ENCODE results near the gene THADA. TPM values are rescaled to one million over a fixed set of nuclear protein-coding genes. Genes with fewer than 3 reads are reported as not detected.
"Not testable (repeated sequence)": the region's sequence is repeated elsewhere in the genome, so short reads cannot be mapped to it uniquely, and the experiment has no call there.

Gene THADA
- 10 to 100 TPM; 26.2 to 58.3 (median 29.7) TPM for total RNA-seq

DNA sequence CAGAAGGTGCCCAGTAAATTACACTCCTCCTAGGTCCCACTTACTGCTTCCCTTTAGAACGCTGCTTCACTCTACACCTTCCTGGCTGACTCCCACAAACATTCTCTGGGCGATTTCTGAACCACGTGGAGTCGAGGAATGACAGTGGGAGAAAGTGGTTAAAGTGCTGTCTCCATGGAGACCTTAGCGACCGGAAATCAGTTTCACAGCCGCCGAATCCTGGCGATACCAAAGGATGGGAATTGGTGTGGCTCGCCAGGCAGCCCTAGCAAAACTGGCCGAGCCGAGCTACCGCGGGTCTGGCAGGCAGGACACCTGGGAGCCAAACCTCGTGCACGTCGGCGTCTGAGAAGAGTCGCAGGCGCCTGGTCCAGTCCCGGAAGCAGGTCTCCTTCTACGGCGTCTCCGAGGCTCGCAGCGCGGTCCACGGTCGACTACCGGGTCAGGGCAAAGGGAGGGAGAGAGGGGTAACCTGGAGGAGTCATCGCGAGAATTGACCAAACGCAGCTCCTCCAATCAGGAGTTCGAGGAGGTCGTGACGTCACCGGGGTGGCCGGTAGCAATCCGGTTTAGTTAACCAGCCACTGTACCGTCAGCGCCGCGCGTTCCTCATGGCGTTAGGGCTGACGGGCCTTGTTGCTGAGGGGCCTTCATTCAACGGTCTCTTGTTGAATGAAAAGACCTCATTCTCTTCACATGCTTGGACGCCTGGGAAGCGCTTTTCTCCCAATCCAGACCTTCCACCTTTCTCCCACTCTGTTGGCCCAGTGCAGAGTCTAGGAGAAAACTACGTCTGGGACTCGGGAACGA is at the start of gene THADA:
THADA (minus strand) TSS at position 436 of the 810 bp plus-strand sequence. CDS start 3,646 bp downstream, outside the sequence.
- peak; percentile 99 to 100 for DNase-seq (ENCODE audit: low spot score in 2 of 2)
- no peaks in the 10 kb centered on the region for H3K9me3 ChIP-seq
- no peaks in the 10 kb centered on the region for H3K27me3 ChIP-seq
- peak within 1 kb of the TSS; percentile 58 for H3K4me3 ChIP-seq
- peak within 1 kb of the TSS; percentile 91 for H3K27ac ChIP-seq
- WGBS, result under 1% methylated on average over 49 of the region's 52 CpGs
- TF ChIP-seq CTCF (IDR thresholded peaks at IDR 0.05) (no peak), POLR2A (IDR thresholded peaks at IDR 0.05) (peak; percentile 86 to 95), EP300 (IDR thresholded peaks at IDR 0.05) (no peak), POLR2AphosphoS5 (IDR thresholded peaks at IDR 0.05) (peak; percentile 86 to 92 (median 87))
- H3K4me1 ChIP-seq, result peaks cover 18% of the 10 kb centered on the region
- H3K36me3 ChIP-seq, result peaks cover 9% of the 10 kb centered on the region

GRCh38 chr2:43643680-43644079 is 47.8 kb upstream of the THADA start:
- Histone ChIP-seq H3K27me3 (no peaks in the 10 kb centered on the region), H3K9me3 (no peaks in the 10 kb centered on the region), H3K27ac (no peak overlapping the region), H3K36me3 (no peaks in the 10 kb centered on the region), H3K4me3 (no peak overlapping the region), H3K4me1 (no peaks in the 10 kb centered on the region)
- TF ChIP-seq POLR2A (IDR thresholded peaks at IDR 0.05) (no peak), CTCF (IDR thresholded peaks at IDR 0.05) (no peak), POLR2AphosphoS5 (IDR thresholded peaks at IDR 0.05) (no peak)
- 92% methylated on average over 1 of the region's 1 CpG for WGBS
- no peak for DNase-seq (ENCODE audit: low spot score in 2 of 2)

DNA sequence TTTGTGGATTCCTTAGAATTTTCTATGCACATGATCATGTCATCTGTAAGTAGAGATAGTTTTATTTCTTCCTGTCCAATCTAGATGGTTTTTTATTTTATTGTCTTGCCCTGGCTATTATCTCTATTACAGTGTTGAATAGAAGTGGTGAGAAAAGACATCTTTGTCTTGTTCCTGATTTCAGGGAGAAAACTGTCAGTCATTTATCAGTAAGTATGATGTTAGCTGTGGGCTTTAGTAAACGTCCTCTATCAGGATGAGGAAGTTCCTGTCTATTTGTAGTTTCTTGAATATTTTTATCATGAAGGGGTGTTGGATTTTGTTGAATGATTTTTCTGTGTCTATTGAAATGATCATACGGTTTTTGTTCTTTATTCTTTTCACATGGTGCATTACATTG is 46.5 kb upstream of the THADA start:
- Histone ChIP-seq H3K27ac (no peak overlapping the region), H3K4me3 (no peak overlapping the region), H3K9me3 (no peaks in the 10 kb centered on the region), H3K27me3 (no peaks in the 10 kb centered on the region), H3K36me3 (no peaks in the 10 kb centered on the region), H3K4me1 (peaks cover 6% of the 10 kb centered on the region)
- WGBS, result 58% methylated on average over 2 of the region's 2 CpGs
- TF ChIP-seq EP300 (IDR thresholded peaks at IDR 0.05), result no peak
- no peak for TF ChIP-seq POLR2AphosphoS5 (IDR thresholded peaks at IDR 0.05)
- TF ChIP-seq CTCF (IDR thresholded peaks at IDR 0.05), result no peak
- TF ChIP-seq POLR2A (IDR thresholded peaks at IDR 0.05), result no peak
- no peak for DNase-seq (ENCODE audit: low spot score in 2 of 2)

DNA sequence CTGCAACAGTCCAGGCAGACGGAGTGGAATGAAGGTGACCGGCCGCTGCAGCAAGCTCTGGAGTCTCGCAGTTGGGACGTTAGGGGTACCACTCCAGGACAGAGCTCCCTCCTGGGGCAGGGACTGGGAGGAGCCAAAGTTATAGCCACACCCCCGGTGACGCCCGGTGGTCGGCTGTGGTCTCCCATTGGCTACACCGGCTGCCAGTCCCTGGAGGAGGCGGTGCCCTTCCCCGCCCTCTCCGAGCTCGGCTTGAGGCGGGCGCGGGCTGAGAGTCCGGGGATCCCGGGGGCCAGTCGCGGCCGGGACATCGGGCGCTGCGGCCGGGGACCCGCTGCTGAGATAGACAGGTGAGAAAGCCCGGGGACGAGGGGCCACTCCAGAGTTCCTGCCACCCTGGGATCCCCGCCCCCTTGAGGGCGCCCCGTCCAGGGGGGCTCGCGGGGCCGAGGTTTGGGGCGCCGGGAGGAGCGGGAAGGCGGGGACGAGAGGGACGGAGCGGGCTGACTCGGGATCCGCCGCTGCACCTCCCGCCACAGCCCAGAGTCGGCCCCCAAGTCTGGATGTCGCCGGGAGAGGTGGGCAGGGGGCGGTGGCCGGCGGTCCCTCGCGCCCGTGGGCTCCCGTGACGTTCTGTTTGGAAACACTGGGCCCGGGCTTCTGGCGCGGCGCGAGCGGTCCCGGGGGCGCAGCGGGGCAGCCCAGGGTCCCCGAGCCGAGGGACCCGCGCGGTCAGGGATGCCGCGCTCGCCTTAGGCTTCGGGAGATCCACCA is 41.4 kb upstream of the THADA start, which contains the start of gene PLEKHH2:
PLEKHH2 (plus strand) TSS at position 231 of the 774 bp plus-strand sequence. CDS start 7,414 bp downstream, outside the sequence.
- WGBS, result 0% methylated on average over 11 of the region's 75 CpGs
- H3K4me3 ChIP-seq, result peak within 1 kb of the TSS; percentile 73
- no peaks in the 10 kb centered on the region for H3K27me3 ChIP-seq
- H3K27ac ChIP-seq, result peak within 1 kb of the TSS; percentile 61
- peaks cover 22% of the 10 kb centered on the region for H3K4me1 ChIP-seq
- no peaks in the 10 kb centered on the region for H3K36me3 ChIP-seq
- peak; percentile 94 for DNase-seq (ENCODE audit: low spot score in 2 of 2)
- TF ChIP-seq POLR2A (IDR thresholded peaks at IDR 0.05) (peak in 1 of 2 donors; percentile 42), EP300 (IDR thresholded peaks at IDR 0.05) (no peak)
- no peaks in the 10 kb centered on the region for H3K9me3 ChIP-seq

DNA sequence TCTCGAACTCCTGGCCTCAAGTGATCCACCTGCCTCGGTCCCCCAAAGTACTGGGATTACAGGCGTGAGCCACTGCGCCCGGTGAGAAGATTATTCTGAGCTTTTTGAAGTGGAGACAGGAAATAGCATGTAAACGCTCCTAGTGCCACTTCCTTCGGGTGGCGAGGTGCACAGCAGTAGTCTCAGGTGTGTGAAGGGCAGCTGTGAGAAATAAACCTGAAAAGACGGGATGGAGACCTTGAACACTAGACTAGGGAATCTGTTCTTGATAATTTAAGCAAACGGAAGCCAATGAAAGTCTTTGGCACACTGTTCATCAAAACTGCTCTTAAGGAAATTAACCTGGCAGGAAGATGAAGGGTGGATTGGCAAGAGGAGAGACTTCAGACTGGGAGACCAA is 40.8 kb upstream of the THADA start:
- Histone ChIP-seq H3K4me1 (peaks cover 22% of the 10 kb centered on the region), H3K36me3 (no peaks in the 10 kb centered on the region), H3K27me3 (no peaks in the 10 kb centered on the region), H3K9me3 (no peaks in the 10 kb centered on the region), H3K27ac (no peak overlapping the region), H3K4me3 (peak overlapping the region; percentile 73)
- TF ChIP-seq EP300 (IDR thresholded peaks at IDR 0.05) (no peak), POLR2AphosphoS5 (IDR thresholded peaks at IDR 0.05) (no peak), CTCF (IDR thresholded peaks at IDR 0.05) (no peak), POLR2A (IDR thresholded peaks at IDR 0.05) (no peak)
- DNase-seq (ENCODE audit: low spot score in 2 of 2), result no peak
- WGBS, result 25% methylated on average over 10 of the region's 10 CpGs

DNA sequence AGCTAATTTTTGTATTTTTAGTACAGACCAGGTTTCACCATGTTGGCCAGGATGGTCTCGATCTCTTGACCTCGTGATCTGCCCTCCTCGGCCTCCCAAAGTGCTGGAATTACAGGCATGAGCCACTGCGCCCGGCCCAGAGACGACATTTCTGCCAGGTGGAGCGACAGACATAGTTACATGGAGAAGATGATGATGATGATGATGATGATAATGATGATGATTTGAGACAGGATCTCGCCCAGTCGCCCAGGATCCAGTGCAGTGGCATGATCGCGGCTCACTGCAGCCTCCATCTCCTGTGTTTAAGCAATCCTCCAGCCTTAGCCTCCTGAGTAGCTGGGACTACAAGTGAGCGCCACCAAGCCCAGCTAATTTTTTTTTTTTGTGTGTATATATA is 40.3 kb upstream of the THADA start:
- not testable (repeated sequence) for H3K27me3 ChIP-seq; H3K36me3 ChIP-seq; DNase-seq (ENCODE audit: low spot score in 2 of 2); H3K27ac ChIP-seq; H3K9me3 ChIP-seq; H3K4me3 ChIP-seq
- 93% methylated on average over 12 of the region's 12 CpGs for WGBS
- H3K4me1 ChIP-seq, result peaks cover 22% of the 10 kb centered on the region

Data from suprapubic skin (tissue), 4 donors.